LNCAP (cell line): ENCODE data around the gene TM9SF4.

Experiments
- CTCF ChIP-seq: fragments of 450-650 bp; IDR thresholded peaks from 2 replicates; pipeline ENCODE4 v1.5.1; 2017; ENCODE audit warnings: mild to moderate bottlenecking

The TM9SF4 gene

DNA sequence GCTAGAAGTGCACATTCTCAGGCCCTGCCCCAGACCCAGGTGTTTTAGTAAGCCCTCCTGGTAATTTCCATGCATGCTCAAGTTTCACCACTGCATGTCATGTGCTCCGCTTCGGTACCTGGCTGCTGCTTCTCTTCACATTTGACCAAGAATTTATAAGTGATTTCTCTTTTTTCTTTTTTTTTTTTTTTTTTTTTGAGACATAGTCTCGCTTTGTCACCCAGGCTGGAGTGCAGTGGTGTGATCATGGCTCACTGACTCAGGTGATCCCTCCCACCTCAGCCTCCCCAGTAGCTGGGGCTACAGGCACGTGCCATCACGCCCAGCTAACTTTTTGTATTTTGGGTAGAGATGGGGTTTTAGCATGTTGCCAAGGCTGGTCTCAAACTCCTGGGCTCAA is 16.0 kb downstream of the TM9SF4 start:
- TF ChIP-seq CTCF, result no peak

GRCh38 chr20:32126919-32127318 is 17.4 kb downstream of the TM9SF4 start:
- TF ChIP-seq CTCF, result no peak

- TF ChIP-seq CTCF, result no peak
Observed at GRCh38 chr20:32127347-32127746, 17.8 kb downstream of the TM9SF4 start.

- TF ChIP-seq CTCF, result no peak
Observed at GRCh38 chr20:32128167-32128566, 18.7 kb downstream of the TM9SF4 start.

GRCh38 chr20:32129863-32130262 is 20.3 kb downstream of the TM9SF4 start:
- TF ChIP-seq CTCF, result no peak

GRCh38 chr20:32130352-32130751 is 20.8 kb downstream of the TM9SF4 start:
- TF ChIP-seq CTCF, result no peak

DNA sequence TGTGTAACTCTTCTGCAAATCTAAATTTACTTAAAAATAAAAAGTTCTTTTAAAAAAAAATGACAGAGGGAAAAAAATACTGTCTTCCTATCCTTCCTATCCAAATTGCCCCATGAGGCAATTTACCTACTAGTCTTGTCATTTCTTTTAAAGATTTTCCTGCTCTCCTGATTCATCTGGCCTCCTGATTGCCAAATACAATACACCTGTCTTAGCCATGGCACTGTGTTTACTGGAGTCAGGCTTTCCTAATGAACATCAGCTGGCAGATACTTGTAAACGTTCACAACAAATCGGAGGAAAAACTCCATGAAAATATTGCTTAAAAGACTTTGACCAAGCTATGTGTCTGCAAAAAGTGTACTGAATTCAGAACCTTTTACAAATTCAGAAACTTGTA is 21.5 kb downstream of the TM9SF4 start:
- TF ChIP-seq CTCF, result no peak

DNA sequence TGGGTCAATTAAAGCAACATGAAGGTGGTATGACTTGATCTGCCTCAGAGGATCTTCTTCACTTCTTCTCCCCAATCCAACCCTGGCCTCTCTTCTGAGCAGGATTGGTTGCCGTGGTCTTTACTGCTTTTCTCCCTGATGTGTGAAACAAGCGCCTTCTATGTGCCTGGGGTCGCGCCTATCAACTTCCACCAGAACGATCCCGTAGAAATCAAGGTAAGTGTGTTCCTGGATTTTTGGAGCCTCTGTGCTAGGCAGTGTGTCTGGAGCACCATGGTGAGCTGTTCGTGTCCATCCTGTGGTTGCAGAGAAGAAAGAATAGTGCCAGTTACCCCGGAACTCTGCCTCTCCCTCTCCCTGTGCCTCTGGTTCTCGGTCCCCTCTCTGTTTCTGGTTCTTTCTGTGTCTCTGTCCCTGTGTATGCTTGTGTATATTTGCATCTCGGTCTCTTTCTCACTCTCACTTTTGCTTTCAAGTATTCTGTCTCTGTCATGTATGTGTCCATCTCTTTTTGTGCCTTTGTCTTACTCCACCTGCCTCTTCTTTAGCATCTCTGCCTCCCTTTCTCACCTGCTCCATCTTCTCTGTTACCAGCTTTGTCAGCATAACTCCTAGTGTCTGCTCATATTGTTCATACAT is 23.5 kb downstream of the TM9SF4 start:
- TF ChIP-seq CTCF, result no peak
